AG04450 (cell line): ENCODE measurements around the gene RMC1. TPM values are rescaled to one million over a fixed set of nuclear protein-coding genes. Genes with fewer than 3 reads are reported as not detected.
A peak's percentile ranks its signal among the peaks of the same experiment; 100 is the strongest.

Experiments
- CTCF ChIA-PET: fragments of 300-600, 350-600 bp; formaldehyde crosslinking; extraction: SDS; loops from one replicate; lab custom pipeline; 2022; ENCODE audit warnings: antibody characterized with exemption, inconsistent platforms; lab: Charles Lee
- POLR2A ChIA-PET: fragments of 350-600 bp; formaldehyde crosslinking; extraction: SDS; loops from one replicate; lab custom pipeline; 2021; ENCODE audit warnings: antibody characterized with exemption, inconsistent platforms; lab: Yijun Ruan, JAX
- DNase-seq: peaks from one replicate; pipeline ENCODE4 v3.0.0-alpha.2; 2011; ENCODE audit warnings: low read depth, low spot score
- H3K27ac ChIP-seq: one replicate; pipeline ENCODE4 v1.5.1; 2012; ENCODE audit warnings: low read depth, low read length, control low read depth
- H3K27me3 ChIP-seq: one replicate; pipeline ENCODE4 v1.6.0; 2012; ENCODE audit warnings: low read length; ENCODE audit not compliant: control insufficient read depth, insufficient read depth
- H3K4me3 ChIP-seq: 2 replicates; pipeline ENCODE4 v1.5.1; 2011; ENCODE audit warnings: mild to moderate bottlenecking, low read depth, low read length, control low read depth
- H3K9me3 ChIP-seq: 2 replicates; pipeline ENCODE4 v1.5.1; 2012; ENCODE audit warnings: low read length; ENCODE audit not compliant: control insufficient read depth, insufficient read depth
- polyA plus RNA-seq: library from polyadenylated mRNA; depleted of rRNA; stranded (reverse); fragments of >200 nt; gene quantifications from 2 replicates; pipeline ENCODE4 v1.2.3, GENCODE V29; 2011; rRNA removed
- small RNA-seq: library from RNA; depleted of rRNA; stranded (forward); fragments of <200 nt; gene quantifications from one replicate; pipeline ENCODE3, GENCODE V24; 2012; ENCODE audit warnings: low read depth; ENCODE audit not compliant: insufficient read length
- TF ChIP-seq, protein P1 (sequence below): IDR thresholded peaks from 2 replicates; pipeline ENCODE4 v1.5.1; 2011; ENCODE audit warnings: low read depth, low read length, control low read depth, inconsistent platforms

Gene RMC1
- polyA plus RNA-seq, 1 experiment: 16.3 TPM

GRCh38 chr18:23578067-23578701 lies 74.9 kb downstream of the RMC1 start:
- no peak for DNase-seq
- H3K27ac ChIP-seq: no peak overlapping the region
- POLR2A ChIA-PET: no interaction called here
- TF ChIP-seq, protein P1, sequence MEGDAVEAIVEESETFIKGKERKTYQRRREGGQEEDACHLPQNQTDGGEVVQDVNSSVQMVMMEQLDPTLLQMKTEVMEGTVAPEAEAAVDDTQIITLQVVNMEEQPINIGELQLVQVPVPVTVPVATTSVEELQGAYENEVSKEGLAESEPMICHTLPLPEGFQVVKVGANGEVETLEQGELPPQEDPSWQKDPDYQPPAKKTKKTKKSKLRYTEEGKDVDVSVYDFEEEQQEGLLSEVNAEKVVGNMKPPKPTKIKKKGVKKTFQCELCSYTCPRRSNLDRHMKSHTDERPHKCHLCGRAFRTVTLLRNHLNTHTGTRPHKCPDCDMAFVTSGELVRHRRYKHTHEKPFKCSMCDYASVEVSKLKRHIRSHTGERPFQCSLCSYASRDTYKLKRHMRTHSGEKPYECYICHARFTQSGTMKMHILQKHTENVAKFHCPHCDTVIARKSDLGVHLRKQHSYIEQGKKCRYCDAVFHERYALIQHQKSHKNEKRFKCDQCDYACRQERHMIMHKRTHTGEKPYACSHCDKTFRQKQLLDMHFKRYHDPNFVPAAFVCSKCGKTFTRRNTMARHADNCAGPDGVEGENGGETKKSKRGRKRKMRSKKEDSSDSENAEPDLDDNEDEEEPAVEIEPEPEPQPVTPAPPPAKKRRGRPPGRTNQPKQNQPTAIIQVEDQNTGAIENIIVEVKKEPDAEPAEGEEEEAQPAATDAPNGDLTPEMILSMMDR: no peak
- peaks cover 15% of the 10 kb centered on the region for H3K27me3 ChIP-seq
- no peaks in the 10 kb centered on the region for H3K9me3 ChIP-seq
- H3K4me3 ChIP-seq: no peak overlapping the region
- CTCF ChIA-PET: no interaction called here

DNA sequence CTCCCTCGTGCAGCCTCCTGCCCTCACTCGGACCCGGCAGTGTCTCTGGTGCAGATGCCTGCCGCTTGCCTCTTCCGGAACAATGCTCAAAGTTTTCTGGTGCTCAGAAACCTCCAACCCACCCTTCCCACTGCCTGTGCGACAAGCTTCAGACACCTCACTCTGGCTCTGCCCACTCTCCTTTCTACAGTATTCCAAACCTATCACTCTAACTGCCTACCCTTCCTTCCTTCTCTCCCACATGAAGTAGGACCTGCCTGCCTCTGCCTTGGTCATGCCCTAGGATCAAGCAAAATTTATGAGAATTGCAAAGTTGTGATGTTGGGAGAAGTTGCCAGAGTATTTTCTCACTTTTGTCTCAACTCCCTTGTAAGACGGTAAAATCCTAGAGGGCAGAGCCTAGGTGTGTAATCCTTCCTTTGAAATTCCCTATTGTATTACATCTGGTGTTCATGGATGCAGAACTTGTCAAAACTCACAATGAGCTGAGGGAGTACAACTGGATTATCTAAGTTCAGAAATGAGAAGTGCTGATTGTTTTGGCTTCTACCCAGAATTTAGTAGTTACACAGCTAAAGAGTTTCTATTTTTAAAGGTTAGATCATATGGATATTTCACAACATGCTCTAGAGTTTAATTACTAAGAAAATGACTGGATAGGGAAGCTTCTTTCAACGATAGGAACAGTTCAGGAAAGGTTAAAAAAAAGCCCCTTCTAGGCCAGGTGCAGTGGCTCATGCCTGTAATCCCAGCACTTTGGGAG lies 75.8 kb downstream of the RMC1 start:
- DNase-seq: no peak
- POLR2A ChIA-PET: no interaction called here
- CTCF ChIA-PET: interaction anchor here (1.5 to 1.8 kb wide), 2 partner anchors 63 to 124 kb away, joined by 5 read pairs; no protein-coding TSS in a partner anchor
- Histone ChIP-seq H3K9me3 (no peaks in the 10 kb centered on the region), H3K27me3 (peaks cover 19% of the 10 kb centered on the region), H3K4me3 (no peak overlapping the region), H3K27ac (no peak overlapping the region)
- TF ChIP-seq, protein P1: no peak

GRCh38 chr18:23580677-23581367 lies 77.5 kb downstream of the RMC1 start:
- TF ChIP-seq, protein P1: no peak
- H3K9me3 ChIP-seq: no peaks in the 10 kb centered on the region
- CTCF ChIA-PET: interaction anchor here (1.3 to 2.1 kb wide), 5 partner anchors 11 to 122 kb away, joined by 3 to 9 read pairs (median 6); no protein-coding TSS in a partner anchor
- peaks cover 19% of the 10 kb centered on the region for H3K27me3 ChIP-seq
- no peak overlapping the region for H3K4me3 ChIP-seq
- peak; percentile 58 for DNase-seq
- POLR2A ChIA-PET: interaction anchor here (1.3 to 1.6 kb wide), 2 partner anchors 17 to 115 kb away, joined by 3 to 5 read pairs; no protein-coding TSS in a partner anchor
- H3K27ac ChIP-seq: no peak overlapping the region

Small RNA genes within 50 kb of the gene (small RNA-seq; reads per million reads assigned to genes)
- gene AC026634.1 (not detected), gene RF00019 (not detected)

Other genes with a start within 250 kb of the RMC1 start
- 36.2 and 48.2 TPM in 2 replicates for gene RIOK3, start 50.2 kb upstream of the RMC1 start, polyA plus RNA-seq
- gene NPC1, start 83.0 kb downstream of the RMC1 start, polyA plus RNA-seq: 10.8 and 11.3 TPM in 2 replicates
- gene ANKRD29, start 159.4 kb downstream of the RMC1 start, polyA plus RNA-seq: 0.12 and 0.15 TPM in 2 replicates
- gene LAMA3, start 185.9 kb downstream of the RMC1 start, polyA plus RNA-seq: 0.20 and 0.32 TPM in 2 replicates